Prostate gland (tissue), 2 donors: ENCODE measurements around the gene IGIP.

Experiments used
- POLR2AphosphoS5 ChIP-seq: sonication (generic); formaldehyde crosslinking; IDR thresholded peaks from one replicate; pipeline ENCODE4 v1.6.1; 2017; ENCODE audit warnings: antibody characterized with exemption
- TF ChIP-seq, protein P1 (sequence below), 4 experiments: fragments of 200-600 bp in 2 of 4; fragments of 450-650 bp in 2 of 4; sonication (generic) in 2 of 4; IDR thresholded peaks; 1 replicate in 3 of 4; 2 replicates in 1 of 4; pipeline ENCODE4 v1.5.1; 2016 to 2019; ENCODE audit warnings: antibody characterized with exemption in 4 of 4, mild to moderate bottlenecking in 2 of 4, moderate library complexity in 2 of 4

- no peak for TF ChIP-seq POLR2AphosphoS5
- TF ChIP-seq, protein P1, sequence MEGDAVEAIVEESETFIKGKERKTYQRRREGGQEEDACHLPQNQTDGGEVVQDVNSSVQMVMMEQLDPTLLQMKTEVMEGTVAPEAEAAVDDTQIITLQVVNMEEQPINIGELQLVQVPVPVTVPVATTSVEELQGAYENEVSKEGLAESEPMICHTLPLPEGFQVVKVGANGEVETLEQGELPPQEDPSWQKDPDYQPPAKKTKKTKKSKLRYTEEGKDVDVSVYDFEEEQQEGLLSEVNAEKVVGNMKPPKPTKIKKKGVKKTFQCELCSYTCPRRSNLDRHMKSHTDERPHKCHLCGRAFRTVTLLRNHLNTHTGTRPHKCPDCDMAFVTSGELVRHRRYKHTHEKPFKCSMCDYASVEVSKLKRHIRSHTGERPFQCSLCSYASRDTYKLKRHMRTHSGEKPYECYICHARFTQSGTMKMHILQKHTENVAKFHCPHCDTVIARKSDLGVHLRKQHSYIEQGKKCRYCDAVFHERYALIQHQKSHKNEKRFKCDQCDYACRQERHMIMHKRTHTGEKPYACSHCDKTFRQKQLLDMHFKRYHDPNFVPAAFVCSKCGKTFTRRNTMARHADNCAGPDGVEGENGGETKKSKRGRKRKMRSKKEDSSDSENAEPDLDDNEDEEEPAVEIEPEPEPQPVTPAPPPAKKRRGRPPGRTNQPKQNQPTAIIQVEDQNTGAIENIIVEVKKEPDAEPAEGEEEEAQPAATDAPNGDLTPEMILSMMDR (IDR thresholded peaks at IDR 0.05) = no peak
Measured at GRCh38 chr5:140083650-140084049, 42.1 kb upstream of the IGIP start.
